Measurements from ENCODE around the gene TM4SF1. TPM values are rescaled to one million over a fixed set of nuclear protein-coding genes. Genes with fewer than 3 reads are reported as not detected.
A peak's percentile ranks its signal among the peaks of the same experiment; 100 is the strongest.

TM4SF1 gene
- total RNA-seq, 1 donor from 2014 or later = 28.9 TPM

DNA sequence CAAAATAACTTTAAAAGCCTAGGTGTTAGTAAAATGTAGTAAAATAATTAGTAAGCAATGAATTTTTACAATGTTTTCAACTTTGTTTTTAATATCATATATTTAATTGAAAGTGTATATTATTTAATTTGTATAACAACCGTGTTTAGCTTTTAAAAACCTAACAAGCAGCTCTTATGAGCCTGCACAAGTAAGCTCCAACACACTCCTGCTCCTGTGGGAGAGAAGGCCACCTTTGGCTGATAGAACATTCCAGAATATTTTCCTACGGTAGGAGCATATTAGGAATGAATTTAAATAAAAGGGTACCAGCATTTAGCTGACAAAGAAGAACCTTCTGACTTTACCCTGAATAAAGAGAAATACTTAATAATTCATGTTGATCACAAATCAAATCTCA is 40.3 kb upstream of the TM4SF1 start:
- Histone ChIP-seq H3K27me3 (ENCODE audit: insufficient read depth, low read length) (no peaks in the 10 kb centered on the region), H3K27ac (ENCODE audit: low read depth, low read length) (no peak overlapping the region), H3K36me3 (ENCODE audit: insufficient read depth, low read length) (no peaks in the 10 kb centered on the region), H4K20me1 (ENCODE audit: insufficient read depth, low read length) (no peaks in the 10 kb centered on the region), H2AFZ (ENCODE audit: low read depth, low read length) (no peak overlapping the region), H3K9me3 (ENCODE audit: insufficient read depth, low read depth, low read length) (no peaks in the 10 kb centered on the region), H3K4me3 (ENCODE audit: insufficient read depth, low read depth, low read length) (no peak overlapping the region), H3K9ac (ENCODE audit: low read length) (no peak overlapping the region), H3K4me2 (ENCODE audit: low read length) (no peak overlapping the region), H3K4me1 (ENCODE audit: insufficient read depth, low read length) (peaks cover 3% of the 10 kb centered on the region), H3K79me2 (ENCODE audit: insufficient read depth, low read length) (no peaks in the 10 kb centered on the region)
- Mint-ChIP-seq H3K4me1 (ENCODE audit: low read depth, unreplicated experiment) (peaks cover 10% of the 10 kb centered on the region), H3K27ac (ENCODE audit: unreplicated experiment) (no peak overlapping the region), H3K9me3 (ENCODE audit: unreplicated experiment) (peaks cover 4% of the 10 kb centered on the region), H3K4me3 (ENCODE audit: unreplicated experiment) (no peak overlapping the region), H3K36me3 (ENCODE audit: low read depth, unreplicated experiment) (no peaks in the 10 kb centered on the region), H3K27me3 (ENCODE audit: low read depth, unreplicated experiment) (no peaks in the 10 kb centered on the region)
- no peak for FAIRE-seq
- DNase-seq (ENCODE audit: low read depth) = no peak
- no peak for TF ChIP-seq EZH2 (IDR thresholded peaks at IDR 0.05; ENCODE audit: insufficient read depth, low read length)
- TF ChIP-seq, protein P1, sequence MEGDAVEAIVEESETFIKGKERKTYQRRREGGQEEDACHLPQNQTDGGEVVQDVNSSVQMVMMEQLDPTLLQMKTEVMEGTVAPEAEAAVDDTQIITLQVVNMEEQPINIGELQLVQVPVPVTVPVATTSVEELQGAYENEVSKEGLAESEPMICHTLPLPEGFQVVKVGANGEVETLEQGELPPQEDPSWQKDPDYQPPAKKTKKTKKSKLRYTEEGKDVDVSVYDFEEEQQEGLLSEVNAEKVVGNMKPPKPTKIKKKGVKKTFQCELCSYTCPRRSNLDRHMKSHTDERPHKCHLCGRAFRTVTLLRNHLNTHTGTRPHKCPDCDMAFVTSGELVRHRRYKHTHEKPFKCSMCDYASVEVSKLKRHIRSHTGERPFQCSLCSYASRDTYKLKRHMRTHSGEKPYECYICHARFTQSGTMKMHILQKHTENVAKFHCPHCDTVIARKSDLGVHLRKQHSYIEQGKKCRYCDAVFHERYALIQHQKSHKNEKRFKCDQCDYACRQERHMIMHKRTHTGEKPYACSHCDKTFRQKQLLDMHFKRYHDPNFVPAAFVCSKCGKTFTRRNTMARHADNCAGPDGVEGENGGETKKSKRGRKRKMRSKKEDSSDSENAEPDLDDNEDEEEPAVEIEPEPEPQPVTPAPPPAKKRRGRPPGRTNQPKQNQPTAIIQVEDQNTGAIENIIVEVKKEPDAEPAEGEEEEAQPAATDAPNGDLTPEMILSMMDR (IDR thresholded peaks at IDR 0.05; ENCODE audit: insufficient read depth, low read depth, low read length) = no peak

GRCh38 chr3:149417174-149417573 is 39.7 kb upstream of the TM4SF1 start:
- H3K4me1 ChIP-seq (ENCODE audit: insufficient read depth, low read length) = peaks cover 3% of the 10 kb centered on the region
- no peaks in the 10 kb centered on the region for H3K9me3 ChIP-seq (ENCODE audit: insufficient read depth, low read depth, low read length)
- TF ChIP-seq, protein P1 (IDR thresholded peaks at IDR 0.05; ENCODE audit: insufficient read depth, low read depth, low read length) = no peak
- TF ChIP-seq EZH2 (IDR thresholded peaks at IDR 0.05; ENCODE audit: insufficient read depth, low read length) = no peak
- H3K27me3 ChIP-seq (ENCODE audit: insufficient read depth, low read length) = no peaks in the 10 kb centered on the region
- DNase-seq (ENCODE audit: low read depth) = no peak
- H3K36me3 Mint-ChIP-seq (ENCODE audit: low read depth, unreplicated experiment) = no peaks in the 10 kb centered on the region
- no peak overlapping the region for H3K9ac ChIP-seq (ENCODE audit: low read length)
- no peak overlapping the region for H3K27ac Mint-ChIP-seq (ENCODE audit: unreplicated experiment)
- H3K79me2 ChIP-seq (ENCODE audit: insufficient read depth, low read length) = no peaks in the 10 kb centered on the region
- no peak overlapping the region for H3K4me3 ChIP-seq (ENCODE audit: insufficient read depth, low read depth, low read length)
- no peak overlapping the region for H3K27ac ChIP-seq (ENCODE audit: low read depth, low read length)
- no peaks in the 10 kb centered on the region for H3K27me3 Mint-ChIP-seq (ENCODE audit: low read depth, unreplicated experiment)
- H2AFZ ChIP-seq (ENCODE audit: low read depth, low read length) = no peak overlapping the region
- no peaks in the 10 kb centered on the region for H3K36me3 ChIP-seq (ENCODE audit: insufficient read depth, low read length)
- no peak for FAIRE-seq
- no peak overlapping the region for H3K4me2 ChIP-seq (ENCODE audit: low read length)
- peaks cover 10% of the 10 kb centered on the region for H3K4me1 Mint-ChIP-seq (ENCODE audit: low read depth, unreplicated experiment)
- no peaks in the 10 kb centered on the region for H4K20me1 ChIP-seq (ENCODE audit: insufficient read depth, low read length)
- H3K9me3 Mint-ChIP-seq (ENCODE audit: unreplicated experiment) = peaks cover 4% of the 10 kb centered on the region
- H3K4me3 Mint-ChIP-seq (ENCODE audit: unreplicated experiment) = no peak overlapping the region

GRCh38 chr3:149415484-149415883 is 38.0 kb upstream of the TM4SF1 start:
- H3K4me3 ChIP-seq (ENCODE audit: insufficient read depth, low read depth, low read length) = no peak overlapping the region
- peaks cover 10% of the 10 kb centered on the region for H3K4me1 Mint-ChIP-seq (ENCODE audit: low read depth, unreplicated experiment)
- DNase-seq (ENCODE audit: low read depth) (peak; percentile 45), FAIRE-seq (no peak)
- no peak overlapping the region for H3K27ac ChIP-seq (ENCODE audit: low read depth, low read length)
- H3K36me3 Mint-ChIP-seq (ENCODE audit: low read depth, unreplicated experiment) = no peaks in the 10 kb centered on the region
- no peak overlapping the region for H3K4me3 Mint-ChIP-seq (ENCODE audit: unreplicated experiment)
- H3K27me3 ChIP-seq (ENCODE audit: insufficient read depth, low read length) = no peaks in the 10 kb centered on the region
- no peaks in the 10 kb centered on the region for H3K9me3 ChIP-seq (ENCODE audit: insufficient read depth, low read depth, low read length)
- TF ChIP-seq, protein P1 (IDR thresholded peaks at IDR 0.05; ENCODE audit: insufficient read depth, low read depth, low read length) = no peak
- TF ChIP-seq EZH2 (IDR thresholded peaks at IDR 0.05; ENCODE audit: insufficient read depth, low read length) = no peak
- H3K36me3 ChIP-seq (ENCODE audit: insufficient read depth, low read length) = no peaks in the 10 kb centered on the region
- no peaks in the 10 kb centered on the region for H3K79me2 ChIP-seq (ENCODE audit: insufficient read depth, low read length)
- H3K27ac Mint-ChIP-seq (ENCODE audit: unreplicated experiment) = no peak overlapping the region
- H3K9ac ChIP-seq (ENCODE audit: low read length) = no peak overlapping the region
- no peak overlapping the region for H2AFZ ChIP-seq (ENCODE audit: low read depth, low read length)
- H4K20me1 ChIP-seq (ENCODE audit: insufficient read depth, low read length) = no peaks in the 10 kb centered on the region
- H3K27me3 Mint-ChIP-seq (ENCODE audit: low read depth, unreplicated experiment) = no peaks in the 10 kb centered on the region
- peaks cover 4% of the 10 kb centered on the region for H3K9me3 Mint-ChIP-seq (ENCODE audit: unreplicated experiment)
- H3K4me1 ChIP-seq (ENCODE audit: insufficient read depth, low read length) = peaks cover 3% of the 10 kb centered on the region
- H3K4me2 ChIP-seq (ENCODE audit: low read length) = no peak overlapping the region
